Upper lobe of left lung (tissue), 6 donors: ENCODE measurements around the gene CDC25A. TPM values are rescaled to one million over a fixed set of nuclear protein-coding genes. Genes with fewer than 3 reads are reported as not detected.

Experiments
- ATAC-seq, 2 donors: fragments of 200-7000 bp; cut with Tn5 transposase; one replicate each; pipeline ENCODE4 v1.9.1; 2022; ENCODE audit warnings: mild to moderate bottlenecking in 2 of 2, moderate library complexity in 2 of 2; ENCODE audit not compliant: low FRiP score in 2 of 2
- DNase-seq, 2 donors: peaks; one replicate each; pipeline ENCODE4 v3.0.0-alpha.2; 2019 to 2020
- H3K27ac ChIP-seq, 4 donors: fragments of 200-600 bp; sonication (generic); one replicate each; pipeline ENCODE4 v1.5.1; 2016 to 2019
- H3K27me3 ChIP-seq, 4 donors: fragments of 200-600 bp; sonication (generic); one replicate each; pipeline ENCODE4 v1.5.1; 2017 to 2019
- H3K36me3 ChIP-seq, 4 donors: fragments of 200-600 bp; sonication (generic); one replicate each; pipeline ENCODE4 v1.5.1; 2016 to 2019
- H3K4me1 ChIP-seq, 4 donors: fragments of 200-600 bp; sonication (generic); one replicate each; pipeline ENCODE4 v1.5.1; 2018 to 2019
- H3K4me3 ChIP-seq, 4 donors: fragments of 200-600 bp; sonication (generic); one replicate each; pipeline ENCODE4 v1.5.1; 2017 to 2019; ENCODE audit warnings: mild to moderate bottlenecking in 2 of 4, moderate library complexity in 1 of 4
- H3K9me3 ChIP-seq, 4 donors: fragments of 200-600 bp; sonication (generic); one replicate each; pipeline ENCODE4 v1.5.1; 2018 to 2019
- CTCF ChIP-seq, 6 experiments: fragments of 450-650 bp in 4 of 6; fragments of 200-600 bp in 2 of 6; sonication (generic) in 2 of 6; IDR thresholded peaks; one replicate each; pipeline ENCODE4 v1.5.1; 2016 to 2019; ENCODE audit warnings: antibody characterized with exemption in 6 of 6
- EP300 ChIP-seq, 4 donors: sonication (generic); formaldehyde crosslinking; IDR thresholded peaks; one replicate each; pipeline ENCODE4 v1.5.1; 2017; ENCODE audit warnings: antibody characterized with exemption in 4 of 4, control low read depth in 2 of 4
- POLR2A ChIP-seq, 4 donors: fragments of 450-650 bp; IDR thresholded peaks; one replicate each; pipeline ENCODE4 v1.5.1; 2016 to 2017; ENCODE audit warnings: antibody characterized with exemption in 4 of 4, mild to moderate bottlenecking in 2 of 4
- POLR2AphosphoS5 ChIP-seq, 2 donors: sonication (generic); formaldehyde crosslinking; IDR thresholded peaks; one replicate each; pipeline ENCODE4 v1.5.1; 2017; ENCODE audit warnings: antibody characterized with exemption in 2 of 2
- WGBS, 2 donors: methylation state at CpG; one replicate each; pipeline ENCODE4 v1.1.5; 2017 to 2018; 5-methylcytosine and 5-hydroxymethylcytosine counted together
- total RNA-seq, 6 donors: library from RNA; depleted of rRNA in 4 of 6; stranded (reverse); fragments of >200 nt in 4 of 6; gene quantifications; one replicate each; pipeline versions ENCODE4 v1.1.0 to v1.2.1, GENCODE V29; 2016 to 2021
- donor health status: DM: no; HTN: no; CAD: no; lungs with moderate emphysema.
- donor health status: DM: no; HTN: yes; CAD: no; lungs with severe emphysema.

Gene CDC25A
- total RNA-seq, 6 donors from 2014 or later, result 0.30 to 1.5 (median 0.93) TPM; not detected in 2

DNA sequence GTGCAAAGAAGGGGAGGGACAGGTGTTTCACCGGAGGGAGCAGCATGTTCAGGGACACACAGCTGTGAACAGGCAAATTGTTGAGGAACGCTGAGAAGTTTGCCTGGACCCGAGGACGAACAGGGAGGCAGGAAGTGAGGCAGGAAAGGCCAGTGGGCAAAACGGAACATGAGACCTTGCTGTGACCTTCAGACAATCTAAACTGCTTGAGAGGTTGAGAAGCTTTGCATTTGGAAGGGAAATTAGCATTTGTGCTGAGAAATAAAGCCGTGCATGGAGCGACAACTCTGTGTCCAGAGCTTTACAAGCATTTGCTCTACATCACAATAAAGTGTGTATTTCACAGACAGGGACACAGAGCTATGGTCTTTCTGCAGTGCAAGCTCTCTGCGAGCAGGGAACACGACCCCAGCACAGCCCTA lies 47.9 kb downstream of the CDC25A start:
- Histone ChIP-seq H3K27me3 (no peaks in the 10 kb centered on the region), H3K9me3 (no peaks in the 10 kb centered on the region), H3K27ac (peak overlapping the region in 1 of 4 donors; percentile 40), H3K36me3 (no peaks in the 10 kb centered on the region), H3K4me3 (no peak overlapping the region), H3K4me1 (peaks cover 5 to 6% (median 5%) of the 10 kb centered on the region in 4 donors)
- 39 to 46% methylated on average over 9 of the region's 9 CpGs for WGBS, 2 donors
- no peak for TF ChIP-seq POLR2A (IDR thresholded peaks at IDR 0.05)
- TF ChIP-seq POLR2AphosphoS5 (IDR thresholded peaks at IDR 0.05), result no peak
- no peak for TF ChIP-seq EP300 (IDR thresholded peaks at IDR 0.05)
- TF ChIP-seq CTCF (IDR thresholded peaks at IDR 0.05), result no peak
- ATAC-seq (no peak), DNase-seq (no peak)

DNA sequence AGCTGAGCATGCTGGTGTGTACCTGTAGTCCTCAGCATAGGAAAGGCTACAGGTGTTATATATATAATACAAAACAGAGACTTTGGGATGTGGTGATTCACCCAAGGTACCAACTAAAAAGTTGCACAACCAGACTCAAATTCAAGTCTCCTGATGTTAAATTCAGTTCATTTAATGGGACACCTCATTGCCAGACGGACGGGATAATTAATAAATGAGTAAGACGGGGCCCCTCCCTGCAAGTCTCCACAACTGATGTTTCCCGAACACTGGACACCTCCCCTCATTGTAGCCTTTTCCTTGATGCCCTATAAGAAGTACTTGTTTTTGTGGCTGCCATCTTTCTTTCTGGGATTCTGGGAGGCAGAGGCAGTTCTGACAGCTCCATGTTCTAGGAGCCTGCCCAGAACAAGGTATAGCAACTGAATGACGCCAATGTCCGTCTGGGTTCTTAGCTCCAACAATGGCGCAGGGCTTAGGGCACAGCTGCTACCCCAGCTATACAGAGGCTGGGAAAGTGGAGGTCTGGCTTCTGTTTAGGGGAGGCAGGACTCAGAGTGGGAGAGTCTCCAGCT lies 50.7 kb downstream of the CDC25A start:
- Histone ChIP-seq H3K4me1 (peaks cover 0 to 6% (median 5%) of the 10 kb centered on the region in 4 donors), H3K9me3 (no peaks in the 10 kb centered on the region), H3K4me3 (no peak overlapping the region), H3K36me3 (no peaks in the 10 kb centered on the region), H3K27me3 (no peaks in the 10 kb centered on the region), H3K27ac (no peak overlapping the region)
- ATAC-seq, result no peak
- 78 to 95% methylated on average over 7 of the region's 7 CpGs for WGBS, 2 donors
- TF ChIP-seq EP300 (IDR thresholded peaks at IDR 0.05), result no peak
- TF ChIP-seq POLR2AphosphoS5 (IDR thresholded peaks at IDR 0.05), result no peak
- TF ChIP-seq POLR2A (IDR thresholded peaks at IDR 0.05), result no peak
- no peak for TF ChIP-seq CTCF (IDR thresholded peaks at IDR 0.05)
- DNase-seq, result no peak

DNA sequence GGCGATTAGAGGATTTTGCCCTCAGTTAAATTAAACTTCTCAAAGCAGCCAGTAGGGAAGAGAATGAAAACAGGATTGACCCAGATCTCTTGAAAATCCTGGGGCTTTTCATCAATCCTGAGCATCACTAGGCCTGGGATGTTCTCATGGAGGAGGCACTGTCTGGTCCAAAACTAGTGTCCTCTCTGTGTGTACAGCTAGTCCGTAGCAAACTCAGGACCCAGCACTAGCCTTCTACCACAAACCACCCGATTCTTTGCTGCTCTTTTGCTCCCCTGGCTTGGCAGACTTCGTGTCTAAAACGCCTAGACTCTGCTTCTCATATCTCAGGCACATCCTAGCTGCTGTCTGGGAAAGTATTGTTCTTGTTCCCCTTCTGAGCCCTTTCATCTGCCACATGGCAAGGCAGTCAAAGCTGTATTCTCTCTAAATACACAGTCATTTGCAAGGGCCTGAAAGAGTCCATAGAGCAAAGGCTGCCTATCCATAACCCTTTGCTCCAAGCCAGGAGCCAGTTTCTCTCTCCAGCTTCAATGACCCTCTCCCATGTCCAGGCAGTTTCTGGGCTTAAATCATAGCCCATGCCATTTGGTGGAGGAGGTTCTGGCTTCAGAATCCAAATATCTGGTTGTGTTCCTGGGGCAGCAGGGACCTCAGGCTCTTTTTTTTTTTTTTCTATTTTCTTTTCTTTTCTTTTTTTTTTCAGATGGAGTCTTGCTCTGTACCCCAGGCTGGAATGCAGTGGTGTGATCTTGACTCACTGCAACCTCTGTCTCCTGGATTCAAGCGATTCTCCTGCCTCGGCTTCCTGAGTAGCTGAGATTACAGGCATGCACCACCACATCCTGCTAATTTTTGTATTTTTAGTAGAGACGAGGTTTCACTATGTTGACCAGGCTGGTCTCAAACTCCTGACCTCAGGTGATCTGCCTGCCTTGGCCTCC lies 52.4 kb downstream of the CDC25A start:
- Histone ChIP-seq H3K27ac (no peak overlapping the region), H3K36me3 (no peaks in the 10 kb centered on the region), H3K9me3 (no peaks in the 10 kb centered on the region), H3K4me1 (peaks cover 10 to 15% (median 13%) of the 10 kb centered on the region in 4 donors), H3K4me3 (no peak overlapping the region), H3K27me3 (no peaks in the 10 kb centered on the region)
- TF ChIP-seq EP300 (IDR thresholded peaks at IDR 0.05), result no peak
- no peak for TF ChIP-seq POLR2A (IDR thresholded peaks at IDR 0.05)
- no peak for TF ChIP-seq CTCF (IDR thresholded peaks at IDR 0.05)
- no peak for TF ChIP-seq POLR2AphosphoS5 (IDR thresholded peaks at IDR 0.05)
- DNase-seq, result no peak
- WGBS, 2 donors, result 72 to 79% methylated on average over 8 of the region's 8 CpGs
- ATAC-seq, result no peak

DNA sequence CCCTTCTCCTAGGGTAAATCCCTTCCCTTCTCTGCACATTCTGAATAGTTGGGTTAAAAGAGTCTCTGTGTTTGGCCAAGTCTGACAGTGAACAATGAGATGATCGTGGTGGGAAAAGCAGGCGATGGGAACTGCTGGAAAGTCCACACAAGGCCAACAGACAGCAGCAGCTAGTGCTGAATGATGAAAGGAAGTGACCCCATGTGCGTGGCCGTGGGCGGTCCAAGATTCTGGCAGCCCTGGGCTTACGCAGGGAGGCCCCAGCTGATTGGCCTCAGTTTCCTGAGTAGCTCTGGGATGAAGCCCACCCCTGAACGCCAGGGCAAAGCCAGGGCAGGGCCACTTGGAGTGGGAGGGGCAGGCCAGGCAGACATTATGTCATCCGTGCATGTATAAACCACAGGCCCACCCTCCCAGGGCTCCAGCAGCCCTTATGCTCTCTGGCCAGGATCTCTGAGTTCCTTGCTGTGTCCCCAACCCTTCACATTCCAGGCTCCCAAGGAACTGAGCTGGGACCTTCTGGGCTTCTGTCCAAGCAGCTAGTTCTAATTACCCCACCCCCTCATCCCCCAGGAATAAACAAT lies 57.8 kb downstream of the CDC25A start:
- DNase-seq (peak; percentile 66 to 80), ATAC-seq (peak; percentile 90 to 97)
- no peak for TF ChIP-seq POLR2A (IDR thresholded peaks at IDR 0.05)
- peak in 2 of 4 donors; percentile 4 to 14 for TF ChIP-seq EP300 (IDR thresholded peaks at IDR 0.05)
- TF ChIP-seq CTCF (IDR thresholded peaks at IDR 0.05), result no peak
- peak in 1 of 2 donors; percentile 50 for TF ChIP-seq POLR2AphosphoS5 (IDR thresholded peaks at IDR 0.05)
- H3K27ac ChIP-seq, result peak overlapping the region; percentile 73 to 85 (median 80)
- H3K4me1 ChIP-seq, result peaks cover 17 to 22% (median 19%) of the 10 kb centered on the region in 4 donors
- no peaks in the 10 kb centered on the region for H3K9me3 ChIP-seq
- WGBS, 2 donors, result 38 to 53% methylated on average over 3 to 8 of the region's 8 CpGs
- no peaks in the 10 kb centered on the region for H3K27me3 ChIP-seq
- H3K4me3 ChIP-seq, result peak overlapping the region in 1 of 4 donors; percentile 6
- H3K36me3 ChIP-seq, result no peaks in the 10 kb centered on the region
